HL-60/S4 (cell line): Measurements from ENCODE around the gene CDH6.
"Not testable (repeated sequence)": the region's sequence is repeated elsewhere in the genome, so short reads cannot be mapped to it uniquely, and the experiment has no call there.

Experiments used
- in situ Hi-C: fragments of 300-500 bp; cut with MboI; formaldehyde crosslinking; loops from 2 replicates; pipeline ENCODE4 v1.14.3; 2022; ENCODE audit warnings: low sequenced_read_pairs

Gene CDH6

DNA sequence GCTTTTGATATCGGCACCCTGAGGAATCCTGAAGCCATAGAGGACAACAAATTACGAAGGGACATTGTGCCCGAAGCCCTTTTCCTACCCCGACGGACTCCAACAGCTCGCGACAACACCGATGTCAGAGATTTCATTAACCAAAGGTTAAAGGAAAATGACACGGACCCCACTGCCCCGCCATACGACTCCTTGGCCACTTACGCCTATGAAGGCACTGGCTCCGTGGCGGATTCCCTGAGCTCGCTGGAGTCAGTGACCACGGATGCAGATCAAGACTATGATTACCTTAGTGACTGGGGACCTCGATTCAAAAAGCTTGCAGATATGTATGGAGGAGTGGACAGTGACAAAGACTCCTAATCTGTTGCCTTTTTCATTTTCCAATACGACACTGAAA lies 129.5 kb downstream of the CDH6 start:
- in situ Hi-C loops: no loop called here

GRCh38 chr5:31324842-31325241 lies 131.4 kb downstream of the CDH6 start:
- in situ Hi-C loops: no loop called here

- in situ Hi-C loops: no loop called here
Measured at GRCh38 chr5:31328040-31328733, 134.7 kb downstream of the CDH6 start.

DNA sequence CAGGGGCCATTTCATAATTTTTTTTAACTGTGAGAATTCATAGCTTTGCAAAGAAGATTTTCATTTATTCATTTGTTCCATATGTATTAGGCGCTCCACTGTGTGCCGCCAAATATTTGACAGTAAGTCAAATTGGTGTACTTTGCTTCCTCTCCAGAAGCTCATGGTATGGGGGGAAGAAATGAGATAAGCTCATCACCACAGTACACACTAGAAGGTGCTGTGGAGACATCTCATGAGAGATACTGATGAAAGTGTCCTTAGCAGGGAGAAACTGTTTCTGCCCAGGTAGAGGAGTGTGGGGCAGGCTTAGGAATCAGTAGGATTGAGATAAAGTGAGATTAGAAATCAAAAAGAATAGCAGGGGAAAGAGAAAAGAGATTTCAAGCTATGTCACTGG lies 136.2 kb downstream of the CDH6 start:
- in situ Hi-C loops: no loop called here

- in situ Hi-C loops: no loop called here
Measured at GRCh38 chr5:31332160-31332559, 138.7 kb downstream of the CDH6 start.

DNA sequence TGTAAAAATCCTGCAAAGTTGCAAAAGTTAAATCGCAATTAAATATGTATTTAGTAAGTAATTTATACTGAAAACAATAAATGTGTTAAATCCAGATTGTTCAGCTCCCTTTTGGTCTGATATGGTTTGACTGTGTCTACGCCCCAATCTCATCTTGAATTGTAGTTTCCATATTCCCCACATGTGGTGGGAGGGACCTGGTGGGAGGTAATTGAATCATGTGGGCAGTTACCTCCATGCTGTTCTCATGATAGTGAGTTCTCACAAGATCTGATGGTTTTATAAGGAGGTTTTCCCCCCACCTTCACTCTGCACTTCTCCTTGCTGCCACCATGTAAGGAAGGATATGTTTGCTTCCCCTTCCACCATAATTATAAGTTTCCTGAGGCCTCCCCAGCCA lies 140.0 kb downstream of the CDH6 start:
- in situ Hi-C loops: no loop called here

GRCh38 chr5:31334061-31334860 lies 140.8 kb downstream of the CDH6 start:
- in situ Hi-C loops: no loop called here

DNA sequence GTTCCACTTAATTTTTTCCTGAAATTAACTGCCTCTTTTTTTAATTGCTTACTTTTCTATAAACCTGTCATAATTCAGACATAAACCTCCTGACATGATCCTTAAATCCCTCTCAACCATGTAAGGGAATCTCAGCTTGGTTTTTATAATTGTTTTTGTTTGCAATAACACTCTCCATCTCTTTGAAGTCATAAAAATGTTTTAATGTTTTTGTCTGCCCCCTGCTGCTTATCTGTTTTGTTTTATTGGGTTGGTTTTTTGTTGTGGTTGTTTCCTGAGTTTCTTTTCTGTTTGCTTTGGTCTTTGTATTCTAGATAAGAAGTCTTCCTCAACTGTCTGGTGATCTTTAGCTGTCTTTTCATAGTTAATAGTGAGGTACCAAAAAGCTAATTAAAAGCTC lies 142.0 kb downstream of the CDH6 start:
- in situ Hi-C loops: no loop called here

DNA sequence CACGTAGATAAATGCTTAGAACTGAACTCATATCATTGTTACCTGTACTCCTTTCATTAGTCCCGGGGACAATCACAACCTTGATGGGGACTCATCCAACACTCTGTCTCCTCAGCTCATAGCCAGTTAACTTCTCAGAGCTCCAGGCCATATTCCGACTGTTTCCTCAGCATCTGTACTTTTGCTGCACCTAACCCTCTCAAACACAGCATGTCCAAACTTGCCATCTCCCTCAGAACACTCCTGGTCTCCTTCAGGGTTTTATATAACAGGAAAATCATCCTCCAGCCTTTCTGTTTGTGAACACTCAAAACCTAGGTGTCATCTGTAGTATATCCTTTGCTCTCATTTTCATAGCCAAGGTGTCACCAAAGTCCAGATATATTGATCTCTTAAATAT lies 150.5 kb downstream of the CDH6 start:
- in situ Hi-C loops: no loop called here

- in situ Hi-C loops: no loop called here
Measured at GRCh38 chr5:31346896-31347551, 153.5 kb downstream of the CDH6 start.

GRCh38 chr5:31347552-31347905 lies 154.0 kb downstream of the CDH6 start:
- in situ Hi-C loops: no loop called here

DNA sequence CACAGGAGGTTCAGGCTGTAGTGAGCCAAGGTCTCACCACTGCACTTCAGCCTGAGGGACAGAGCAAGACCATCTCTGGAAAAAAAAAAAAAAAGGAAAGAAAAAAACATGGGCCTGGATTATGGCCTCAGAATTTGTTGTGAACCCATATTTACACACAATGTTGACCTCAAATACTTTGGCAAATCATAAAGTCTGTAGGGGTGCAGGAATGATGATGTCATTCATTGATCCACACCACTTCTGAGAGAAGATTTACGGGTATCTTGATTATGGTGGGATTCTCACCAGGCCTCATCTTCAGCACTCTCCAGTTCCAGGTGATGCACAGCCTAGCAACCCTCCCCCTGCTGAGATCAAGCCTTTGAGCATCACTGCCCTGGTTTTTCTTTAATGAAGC lies 156.9 kb downstream of the CDH6 start:
- in situ Hi-C loops: no loop called here

DNA sequence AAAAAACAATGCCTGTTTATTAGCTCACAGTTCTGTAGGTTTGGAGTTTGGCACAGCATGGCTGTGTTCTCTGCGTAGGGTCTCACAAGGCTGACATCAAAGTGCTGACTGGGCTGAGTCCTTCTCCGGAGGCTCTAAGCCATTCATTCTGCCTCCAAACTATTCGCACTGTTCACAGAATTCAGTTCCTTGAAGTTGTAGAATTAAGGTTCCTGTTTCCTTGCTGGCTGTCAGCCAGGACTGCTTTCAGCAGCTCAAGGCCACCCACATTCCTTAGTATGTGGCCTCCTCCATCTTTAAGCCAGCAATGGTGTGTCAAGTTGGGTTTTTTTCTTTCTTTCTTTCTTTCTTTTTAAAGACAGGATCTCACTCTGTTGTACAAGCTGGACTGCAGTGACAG lies 161.9 kb downstream of the CDH6 start:
- in situ Hi-C loops: no loop called here

- in situ Hi-C loops: no loop called here
Measured at GRCh38 chr5:31357038-31357437, 163.6 kb downstream of the CDH6 start.

- in situ Hi-C loops: no loop called here
Measured at GRCh38 chr5:31359839-31360238, 166.4 kb downstream of the CDH6 start.

- in situ Hi-C loops: no loop called here
Measured at GRCh38 chr5:31361234-31361633, 167.7 kb downstream of the CDH6 start.

GRCh38 chr5:31361704-31362528 lies 168.4 kb downstream of the CDH6 start:
- in situ Hi-C loops: not testable (repeated sequence)

DNA sequence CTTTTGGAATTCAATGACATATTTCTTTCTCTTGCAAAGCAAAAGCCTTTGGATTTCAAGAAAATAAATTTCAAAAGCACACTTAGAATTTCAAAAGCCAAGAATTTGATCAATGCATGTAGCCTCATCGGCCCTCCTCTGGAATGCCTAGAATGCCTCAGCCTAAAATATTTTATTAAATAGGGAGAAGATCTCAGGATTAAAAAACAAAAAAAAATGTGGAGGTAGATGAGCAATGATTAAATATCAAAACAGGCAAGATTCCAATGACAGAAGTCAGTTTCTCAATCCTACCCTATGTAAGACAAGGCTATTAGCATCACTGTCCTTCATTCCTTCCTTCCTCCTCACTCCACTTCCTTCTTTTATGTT lies 169.0 kb downstream of the CDH6 start:
- in situ Hi-C loops: no loop called here

GRCh38 chr5:31362931-31363568 lies 169.6 kb downstream of the CDH6 start:
- in situ Hi-C loops: no loop called here

GRCh38 chr5:31364881-31365636 lies 171.6 kb downstream of the CDH6 start:
- in situ Hi-C loops: no loop called here
